ENCODE measurements around the gene DAPK1.

The DAPK1 gene

DNA sequence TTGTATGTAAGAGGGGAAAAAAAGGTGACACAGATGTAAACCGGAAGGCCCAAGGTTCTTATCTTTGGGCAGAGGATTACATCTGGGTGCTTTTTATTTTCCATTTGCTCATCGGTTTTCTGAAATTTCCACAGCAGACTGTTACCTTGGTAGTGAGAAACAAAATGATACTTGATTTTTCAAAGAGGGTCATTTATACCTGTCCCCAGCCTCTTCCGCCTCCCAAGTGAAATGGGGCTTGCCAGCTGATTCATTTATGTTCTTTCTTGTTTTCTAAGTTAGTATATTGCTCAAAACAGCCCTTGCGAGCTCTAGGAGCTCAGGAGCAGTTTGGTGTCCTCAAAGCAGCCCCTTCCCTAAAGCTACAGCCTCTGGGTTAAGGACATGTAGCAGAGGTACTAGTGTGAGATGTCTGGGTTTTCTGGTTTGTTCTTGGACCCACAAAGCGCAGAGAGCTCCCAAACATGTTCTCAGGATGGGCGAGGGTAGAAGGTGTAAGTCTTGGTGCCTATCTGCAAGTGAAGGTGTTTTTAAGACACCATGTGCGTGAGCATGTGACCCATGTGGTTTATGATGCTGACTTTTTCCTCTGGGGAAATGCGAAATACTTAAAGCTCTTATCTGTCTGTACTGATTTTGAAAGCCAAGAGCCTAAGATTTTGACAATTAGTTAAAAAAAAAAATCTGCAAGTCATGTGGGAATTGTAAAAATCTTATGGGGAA is 38.3 kb downstream of the DAPK1 start:
- H3K4me3 ChIP-seq (replicated peaks in 1 of 2; ENCODE audit: low read depth in 2 of 2, low read length in 2 of 2) = no peak overlapping the region
- peak in 1 of 2 donors; percentile 60 for DNase-seq (ENCODE audit: low read depth in 2 of 2)
- TF ChIP-seq, protein P1, sequence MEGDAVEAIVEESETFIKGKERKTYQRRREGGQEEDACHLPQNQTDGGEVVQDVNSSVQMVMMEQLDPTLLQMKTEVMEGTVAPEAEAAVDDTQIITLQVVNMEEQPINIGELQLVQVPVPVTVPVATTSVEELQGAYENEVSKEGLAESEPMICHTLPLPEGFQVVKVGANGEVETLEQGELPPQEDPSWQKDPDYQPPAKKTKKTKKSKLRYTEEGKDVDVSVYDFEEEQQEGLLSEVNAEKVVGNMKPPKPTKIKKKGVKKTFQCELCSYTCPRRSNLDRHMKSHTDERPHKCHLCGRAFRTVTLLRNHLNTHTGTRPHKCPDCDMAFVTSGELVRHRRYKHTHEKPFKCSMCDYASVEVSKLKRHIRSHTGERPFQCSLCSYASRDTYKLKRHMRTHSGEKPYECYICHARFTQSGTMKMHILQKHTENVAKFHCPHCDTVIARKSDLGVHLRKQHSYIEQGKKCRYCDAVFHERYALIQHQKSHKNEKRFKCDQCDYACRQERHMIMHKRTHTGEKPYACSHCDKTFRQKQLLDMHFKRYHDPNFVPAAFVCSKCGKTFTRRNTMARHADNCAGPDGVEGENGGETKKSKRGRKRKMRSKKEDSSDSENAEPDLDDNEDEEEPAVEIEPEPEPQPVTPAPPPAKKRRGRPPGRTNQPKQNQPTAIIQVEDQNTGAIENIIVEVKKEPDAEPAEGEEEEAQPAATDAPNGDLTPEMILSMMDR (IDR thresholded peaks at IDR 0.05; ENCODE audit: low read depth, low read length) = no peak

DNA sequence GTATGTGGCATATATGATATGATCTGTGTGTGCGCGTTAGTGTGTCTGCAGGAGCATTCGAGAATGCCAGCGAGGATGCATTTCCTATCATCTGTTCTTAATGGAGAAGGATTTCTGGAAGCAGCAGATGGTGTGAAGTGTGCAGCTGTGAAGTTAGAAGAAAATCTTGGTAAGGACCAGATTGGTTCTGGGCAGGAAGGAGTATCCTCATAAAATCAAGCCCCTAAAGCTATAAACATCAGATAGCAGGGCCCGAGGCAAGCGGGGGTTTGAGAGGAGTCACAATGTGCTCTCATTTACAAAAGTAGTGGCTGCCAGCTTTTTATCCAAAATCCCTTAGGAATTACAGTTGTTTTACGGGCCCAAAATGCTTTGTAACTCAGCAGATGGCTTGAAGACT is 40.0 kb downstream of the DAPK1 start:
- no peak overlapping the region for H3K4me3 ChIP-seq (replicated peaks in 1 of 2; ENCODE audit: low read depth in 2 of 2, low read length in 2 of 2)
- TF ChIP-seq, protein P1 (IDR thresholded peaks at IDR 0.05; ENCODE audit: low read depth, low read length) = no peak
- no peak for DNase-seq (ENCODE audit: low read depth in 2 of 2)

DNA sequence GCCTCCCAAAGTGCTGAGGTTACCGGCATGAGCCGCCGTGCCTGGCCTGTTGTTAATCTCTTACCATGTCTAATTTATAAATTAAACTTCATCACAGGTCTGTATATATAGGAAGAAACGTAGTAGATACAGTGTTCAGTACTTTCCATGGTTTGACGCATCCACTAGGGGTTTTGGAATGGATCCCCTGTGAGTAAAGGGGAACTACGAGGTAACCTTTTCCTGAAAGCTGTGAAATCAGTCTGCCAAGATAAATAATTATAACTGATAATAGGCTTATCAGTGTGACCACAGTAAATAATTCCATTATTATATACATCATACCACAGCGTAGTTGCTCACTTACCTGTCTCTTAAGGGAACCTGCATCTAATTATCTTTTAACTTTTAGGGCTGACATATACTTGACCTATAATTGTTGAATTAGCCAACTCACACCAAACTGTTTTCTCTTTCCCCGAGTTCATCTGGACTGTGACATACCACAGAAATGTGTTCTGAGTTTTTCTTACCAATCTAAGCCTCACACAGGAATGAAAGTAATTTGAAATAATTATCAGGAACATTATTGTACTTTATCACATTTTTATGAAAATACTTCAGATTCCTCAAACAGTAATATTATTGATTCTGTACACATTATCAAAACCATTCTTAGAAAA is 42.9 kb downstream of the DAPK1 start:
- TF ChIP-seq, protein P1 (IDR thresholded peaks at IDR 0.05; ENCODE audit: low read depth, low read length) = no peak
- no peak overlapping the region for H3K4me3 ChIP-seq (replicated peaks in 1 of 2; ENCODE audit: low read depth in 2 of 2, low read length in 2 of 2)
- DNase-seq (ENCODE audit: low read depth in 2 of 2) = peak in 1 of 2 donors; percentile 38

GRCh38 chr9:87541663-87542062 is 44.0 kb downstream of the DAPK1 start:
- TF ChIP-seq, protein P1 (IDR thresholded peaks at IDR 0.05; ENCODE audit: low read depth, low read length) = no peak

DNA sequence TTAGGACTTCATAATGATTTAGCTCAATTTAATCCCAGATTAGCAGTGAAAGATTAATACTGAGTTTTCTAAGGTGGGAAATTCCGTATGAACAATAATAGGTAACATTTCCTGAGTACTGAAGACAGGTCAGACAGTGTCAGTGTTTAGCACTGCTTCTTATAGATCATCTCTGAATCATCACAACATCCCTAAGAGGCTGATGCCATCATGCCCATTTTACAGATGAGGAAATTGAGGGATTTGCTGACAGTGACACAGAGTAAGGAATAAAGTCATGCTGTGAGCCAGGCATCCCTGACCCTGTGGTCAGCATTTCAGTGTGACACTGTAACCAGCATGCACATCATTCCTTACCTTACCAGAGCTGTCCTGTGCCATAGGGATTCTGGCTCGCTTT is 44.5 kb downstream of the DAPK1 start:
- TF ChIP-seq, protein P1 (IDR thresholded peaks at IDR 0.05; ENCODE audit: low read depth, low read length) = no peak
- DNase-seq (ENCODE audit: low read depth in 2 of 2) = no peak
- no peak overlapping the region for H3K4me3 ChIP-seq (replicated peaks in 1 of 2; ENCODE audit: low read depth in 2 of 2, low read length in 2 of 2)

More at GRCh38 chr9:87541663-87542062, 44.0 kb downstream of the DAPK1 start:
- H3K4me3 ChIP-seq (replicated peaks in 1 of 2; ENCODE audit: low read depth in 2 of 2, low read length in 2 of 2) = no peak overlapping the region
- DNase-seq (ENCODE audit: low read depth in 2 of 2) = no peak

DNA sequence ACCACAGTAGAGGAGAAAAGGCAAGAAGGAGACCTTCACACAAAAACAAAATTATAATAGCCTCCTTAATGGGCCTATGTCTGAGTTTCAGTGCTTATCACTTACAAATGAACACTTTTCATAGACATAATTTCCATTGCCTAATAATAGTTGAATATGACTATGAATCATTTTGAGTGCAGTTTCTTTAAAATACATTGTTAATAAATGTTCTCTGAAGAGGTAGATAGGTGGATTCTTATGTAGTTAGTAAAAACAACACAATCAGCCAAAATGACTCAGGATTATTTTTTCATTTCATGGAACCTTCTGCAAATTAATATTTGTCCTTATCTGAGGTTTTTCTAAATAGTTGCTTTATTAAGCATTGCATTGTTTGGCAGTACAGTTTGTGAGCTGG is 45.6 kb downstream of the DAPK1 start:
- DNase-seq (ENCODE audit: low read depth in 2 of 2) = peak; percentile 57 to 59

More for the DNA sequence above, 45.6 kb downstream of the DAPK1 start:
- H3K4me3 ChIP-seq (replicated peaks in 1 of 2; ENCODE audit: low read depth in 2 of 2, low read length in 2 of 2) = no peak overlapping the region
- TF ChIP-seq, protein P1 (IDR thresholded peaks at IDR 0.05; ENCODE audit: low read depth, low read length) = no peak
